GM12875 (cell line): ENCODE results near the gene TRMT10C.
A peak's percentile ranks its signal among the peaks of the same experiment; 100 is the strongest.

Source experiments
- H3K4me3 ChIP-seq: one replicate; pipeline ENCODE4 v1.5.1; 2011; ENCODE audit warnings: low read depth, low read length, control low read depth
- TF ChIP-seq, protein P1 (sequence below): IDR thresholded peaks from 2 replicates; pipeline ENCODE4 v1.5.1; 2011; ENCODE audit warnings: low read depth, mild to moderate bottlenecking, control low read depth, inconsistent platforms, low read length, moderate library complexity, borderline replicate concordance; ENCODE audit not compliant: insufficient read depth

TRMT10C gene

DNA sequence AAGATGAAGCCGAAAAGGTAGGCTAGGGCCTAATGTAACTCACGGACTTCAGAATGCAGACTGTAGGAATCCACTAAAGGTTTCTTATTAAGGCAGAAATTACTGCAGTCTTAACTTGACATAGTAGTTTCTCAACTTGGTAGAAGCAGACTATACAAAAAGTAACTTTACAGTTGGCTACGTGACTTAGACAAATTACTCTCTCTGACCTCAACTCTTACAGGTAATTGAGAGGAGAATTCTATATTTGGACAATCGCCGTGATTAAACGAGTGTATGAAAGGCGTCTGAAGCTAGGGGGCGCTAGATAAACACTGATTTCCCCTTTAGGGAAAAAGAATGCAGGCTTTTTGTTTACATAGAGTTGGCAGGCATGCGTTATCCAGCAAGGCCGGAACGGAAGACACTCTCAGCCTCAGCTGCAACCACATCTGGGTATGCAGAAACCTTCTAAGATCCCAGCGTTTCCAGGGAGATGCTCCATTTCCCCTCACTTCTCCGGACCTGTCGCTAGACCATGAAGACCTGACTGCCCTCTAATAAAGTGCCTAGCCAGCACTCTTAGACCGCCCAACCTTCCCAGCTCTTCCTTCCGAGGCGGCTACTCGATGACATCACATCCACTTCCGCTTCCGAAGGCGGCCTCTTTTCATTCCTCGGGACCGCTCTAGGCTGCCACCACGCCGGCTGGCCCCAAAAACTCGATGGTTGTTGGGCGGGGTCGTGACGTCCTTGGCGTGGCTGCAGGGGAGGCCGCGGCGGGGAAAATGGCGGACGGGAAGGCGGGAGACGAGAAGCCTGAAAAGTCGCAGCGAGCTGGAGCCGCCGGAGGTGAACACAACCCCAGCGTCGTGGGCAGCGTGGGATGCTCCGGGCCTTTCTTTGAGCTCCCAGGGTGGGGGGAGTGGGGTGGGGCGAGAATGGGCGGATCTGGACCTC lies 12.1 kb downstream of the TRMT10C start, which contains the start of gene PCNP:
TSS of gene PCNP (plus strand) at position 732 of the 939 bp plus-strand sequence. CDS start at position 768, 36 bp downstream.
- peak within 1 kb of the TSS; percentile 79 for H3K4me3 ChIP-seq
- TF ChIP-seq, protein P1, sequence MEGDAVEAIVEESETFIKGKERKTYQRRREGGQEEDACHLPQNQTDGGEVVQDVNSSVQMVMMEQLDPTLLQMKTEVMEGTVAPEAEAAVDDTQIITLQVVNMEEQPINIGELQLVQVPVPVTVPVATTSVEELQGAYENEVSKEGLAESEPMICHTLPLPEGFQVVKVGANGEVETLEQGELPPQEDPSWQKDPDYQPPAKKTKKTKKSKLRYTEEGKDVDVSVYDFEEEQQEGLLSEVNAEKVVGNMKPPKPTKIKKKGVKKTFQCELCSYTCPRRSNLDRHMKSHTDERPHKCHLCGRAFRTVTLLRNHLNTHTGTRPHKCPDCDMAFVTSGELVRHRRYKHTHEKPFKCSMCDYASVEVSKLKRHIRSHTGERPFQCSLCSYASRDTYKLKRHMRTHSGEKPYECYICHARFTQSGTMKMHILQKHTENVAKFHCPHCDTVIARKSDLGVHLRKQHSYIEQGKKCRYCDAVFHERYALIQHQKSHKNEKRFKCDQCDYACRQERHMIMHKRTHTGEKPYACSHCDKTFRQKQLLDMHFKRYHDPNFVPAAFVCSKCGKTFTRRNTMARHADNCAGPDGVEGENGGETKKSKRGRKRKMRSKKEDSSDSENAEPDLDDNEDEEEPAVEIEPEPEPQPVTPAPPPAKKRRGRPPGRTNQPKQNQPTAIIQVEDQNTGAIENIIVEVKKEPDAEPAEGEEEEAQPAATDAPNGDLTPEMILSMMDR: peak; percentile 67

DNA sequence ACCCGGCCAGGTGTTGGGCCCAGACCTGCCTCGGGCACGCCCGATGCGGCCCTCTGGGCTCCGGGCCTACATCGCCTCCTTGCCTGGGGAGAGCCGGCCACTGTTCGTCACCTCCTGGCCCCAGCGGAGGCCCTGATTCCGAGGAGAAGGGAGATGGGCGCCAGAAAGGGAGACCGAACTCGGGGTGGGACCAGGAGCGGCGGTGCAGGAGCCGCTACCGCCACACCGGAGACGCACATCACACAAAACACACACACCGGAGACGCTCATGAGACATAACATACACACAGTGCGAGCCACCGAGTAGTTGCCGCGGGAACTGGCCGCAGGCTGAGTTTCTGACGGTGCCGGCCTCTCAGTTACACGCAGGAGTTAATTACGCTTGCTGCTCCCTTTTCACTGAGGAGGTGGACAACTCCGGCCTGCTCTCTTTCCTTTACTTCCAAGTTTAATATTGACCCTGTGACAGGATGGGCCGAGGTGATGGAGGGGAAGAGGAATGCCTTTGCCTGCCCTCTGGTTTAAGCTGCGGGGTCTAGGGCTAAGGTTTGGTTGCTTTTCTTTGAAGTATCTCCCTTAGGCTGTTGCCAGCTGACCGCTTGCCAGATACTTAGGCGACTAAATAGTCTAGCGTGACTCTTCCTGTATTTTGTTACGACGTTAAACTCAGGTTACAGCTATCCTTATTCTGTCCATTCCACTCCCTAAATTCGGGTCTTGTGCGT lies 12.9 kb downstream of the TRMT10C start:
- TF ChIP-seq, protein P1: no peak
- peak overlapping the region; percentile 79 for H3K4me3 ChIP-seq

DNA sequence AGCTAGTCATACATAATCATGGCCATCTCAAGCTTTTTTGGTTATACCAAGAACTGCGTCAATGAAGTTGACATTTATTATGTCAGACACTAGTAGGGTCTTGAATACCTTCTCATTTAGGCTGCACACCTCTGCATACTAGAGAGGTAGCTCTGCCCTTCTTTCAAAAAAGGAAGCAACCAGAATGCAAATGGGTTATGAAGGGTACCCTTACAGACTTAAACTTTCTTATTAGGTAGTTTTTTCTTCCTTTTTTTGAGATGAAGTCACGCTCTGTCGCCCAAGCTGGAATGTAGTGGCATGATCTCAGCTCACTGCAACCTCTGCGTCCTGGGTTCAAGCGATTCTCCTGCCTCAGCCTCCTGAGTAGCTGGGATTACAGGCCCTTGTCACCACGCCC lies 15.6 kb downstream of the TRMT10C start:
- H3K4me3 ChIP-seq: no peak overlapping the region

DNA sequence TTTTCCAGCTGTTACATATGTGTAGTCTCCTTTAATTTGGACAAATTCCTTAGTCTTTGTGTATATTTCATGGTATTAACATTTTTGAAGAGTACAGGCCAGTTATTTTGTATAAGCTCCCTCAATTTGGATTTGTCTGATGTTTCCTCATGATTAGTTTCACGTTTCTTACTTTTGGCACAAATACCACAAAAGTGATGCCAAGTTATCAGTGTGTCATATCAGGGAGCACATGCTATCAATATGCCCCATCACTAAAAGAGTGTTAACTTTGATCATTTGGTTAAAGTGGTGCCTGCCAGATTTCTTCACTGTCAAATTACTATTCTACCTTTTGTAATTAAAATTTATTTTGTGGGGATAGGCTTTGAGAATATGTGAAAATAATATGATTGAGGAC lies 26.9 kb downstream of the TRMT10C start:
- TF ChIP-seq, protein P1: no peak

More for the DNA sequence above, 15.6 kb downstream of the TRMT10C start:
- TF ChIP-seq, protein P1: no peak

DNA sequence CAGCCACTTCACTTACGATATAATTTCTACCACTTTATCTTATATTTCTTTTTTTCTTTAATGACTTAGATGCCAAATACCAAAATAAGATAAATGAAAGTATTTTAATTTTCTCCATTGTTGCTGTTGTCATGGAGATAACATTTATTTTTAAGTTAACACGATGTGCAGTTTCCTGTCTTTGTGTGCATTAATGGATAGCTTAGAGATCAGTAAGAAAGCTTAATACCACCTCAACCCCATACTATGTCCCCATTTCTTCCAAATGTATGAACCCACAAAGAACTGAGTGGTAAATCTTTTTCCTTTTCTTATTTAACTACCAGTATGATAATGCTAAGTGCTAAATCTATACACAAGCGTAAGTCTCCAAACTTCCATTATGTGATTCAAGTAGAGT lies 29.4 kb downstream of the TRMT10C start:
- TF ChIP-seq, protein P1: no peak
- H3K4me3 ChIP-seq: no peak overlapping the region

More for the DNA sequence above, 26.9 kb downstream of the TRMT10C start:
- H3K4me3 ChIP-seq: no peak overlapping the region

DNA sequence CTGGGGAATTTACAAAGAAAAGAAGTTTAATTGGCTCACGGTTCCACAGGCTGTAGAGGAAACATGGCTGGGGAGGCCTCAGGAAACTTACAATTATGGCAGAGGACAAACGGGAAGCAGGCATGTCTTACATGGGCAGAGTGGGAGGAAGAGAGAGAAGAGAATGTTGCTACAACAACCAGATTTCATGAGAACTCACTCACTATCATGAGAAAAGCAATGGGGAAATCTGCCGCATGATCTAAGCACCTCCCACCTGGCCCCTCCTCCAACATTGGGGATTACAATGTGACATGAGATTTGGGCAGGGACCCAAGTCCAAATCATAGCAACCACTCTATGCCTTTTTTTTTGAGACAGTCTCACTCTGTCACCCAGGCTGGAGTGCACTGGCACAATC lies 41.1 kb downstream of the TRMT10C start:
- TF ChIP-seq, protein P1: no peak
- H3K4me3 ChIP-seq: no peak overlapping the region
